GM19467 (cell line): ENCODE measurements around the gene SMARCB1.

Experiments
- ATAC-seq: cut with Tn5 transposase; IDR thresholded peaks from one replicate; pipeline ENCODE4 v1.9.1; 2021; ENCODE audit warnings: mild to moderate bottlenecking, moderate library complexity; ENCODE audit not compliant: unreplicated experiment

SMARCB1 gene

DNA sequence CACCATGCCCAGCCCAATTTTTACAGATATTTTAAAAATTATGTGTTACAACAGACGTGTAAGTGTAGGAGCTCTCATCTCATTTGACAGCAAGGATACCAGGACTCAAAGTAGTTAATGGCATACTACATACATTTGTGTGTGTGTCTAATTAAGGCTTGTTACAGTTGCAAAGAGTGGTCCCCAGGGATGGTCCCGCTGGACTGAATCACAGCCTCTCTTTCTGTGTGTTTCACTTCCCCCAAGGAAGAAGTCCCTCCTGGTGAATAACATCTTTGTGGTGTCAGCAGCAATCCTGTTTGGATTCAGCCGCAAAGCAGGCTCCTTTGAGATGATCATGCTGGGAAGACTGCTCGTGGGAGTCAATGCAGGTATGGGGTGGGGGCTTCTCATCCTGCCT is 88.1 kb downstream of the SMARCB1 start:
- ATAC-seq: no peak

DNA sequence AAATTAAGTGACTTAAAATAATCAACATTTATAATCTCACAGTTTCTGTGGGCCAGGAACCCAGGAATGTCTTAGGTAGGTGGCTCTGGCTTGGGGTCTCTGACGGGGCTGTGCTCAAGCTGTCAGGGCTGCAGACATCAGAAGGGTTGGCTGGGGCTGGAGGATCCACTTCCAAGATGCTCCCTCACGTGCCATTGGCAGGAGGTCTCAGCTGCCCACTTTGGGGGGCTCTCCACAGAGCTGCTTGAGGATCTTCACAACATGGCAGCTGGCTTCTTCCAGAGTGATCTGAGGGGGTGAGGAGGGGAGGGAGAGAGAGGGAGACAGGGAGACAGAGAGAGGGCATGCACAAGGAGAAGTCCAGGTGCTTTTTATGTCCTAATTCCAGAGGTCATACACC is 89.0 kb downstream of the SMARCB1 start:
- no peak for ATAC-seq

DNA sequence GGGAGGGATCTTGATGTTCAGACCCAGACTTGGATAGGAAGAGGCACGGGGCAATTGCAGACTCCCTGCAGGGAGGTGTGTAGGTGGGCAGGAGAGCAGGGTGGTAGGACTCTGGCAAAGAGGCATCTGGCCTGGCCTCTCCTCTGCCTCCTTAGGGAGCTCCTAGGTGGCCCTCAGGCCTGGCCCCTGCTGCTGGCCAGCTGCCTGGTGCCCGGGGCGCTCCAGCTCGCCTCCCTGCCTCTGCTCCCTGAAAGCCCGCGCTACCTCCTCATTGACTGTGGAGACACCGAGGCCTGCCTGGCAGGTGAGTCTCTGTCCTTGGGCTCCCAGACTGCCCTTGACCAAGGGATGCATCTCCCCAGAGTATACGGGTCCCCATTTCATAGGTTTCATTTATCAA is 90.8 kb downstream of the SMARCB1 start:
- no peak for ATAC-seq

DNA sequence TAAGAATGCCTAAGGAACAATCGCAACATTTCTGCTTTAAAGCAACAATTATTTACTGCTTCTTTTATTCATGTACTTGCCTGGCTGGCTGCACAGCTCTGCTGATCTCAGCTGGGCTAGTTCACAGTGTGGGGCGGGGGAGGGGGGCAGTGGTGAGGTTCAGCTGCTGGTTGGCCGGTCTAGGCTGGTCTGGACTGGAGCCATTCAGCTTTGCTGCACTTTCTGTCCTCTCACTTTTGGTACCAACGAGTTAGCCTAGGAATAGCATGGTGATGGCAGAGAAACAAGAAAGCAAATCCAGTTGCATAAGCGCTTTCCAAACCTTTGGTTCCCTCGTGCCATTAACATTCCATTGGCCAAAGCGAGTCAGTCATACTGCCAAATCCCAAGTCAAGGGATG is 91.5 kb downstream of the SMARCB1 start:
- no peak for ATAC-seq

DNA sequence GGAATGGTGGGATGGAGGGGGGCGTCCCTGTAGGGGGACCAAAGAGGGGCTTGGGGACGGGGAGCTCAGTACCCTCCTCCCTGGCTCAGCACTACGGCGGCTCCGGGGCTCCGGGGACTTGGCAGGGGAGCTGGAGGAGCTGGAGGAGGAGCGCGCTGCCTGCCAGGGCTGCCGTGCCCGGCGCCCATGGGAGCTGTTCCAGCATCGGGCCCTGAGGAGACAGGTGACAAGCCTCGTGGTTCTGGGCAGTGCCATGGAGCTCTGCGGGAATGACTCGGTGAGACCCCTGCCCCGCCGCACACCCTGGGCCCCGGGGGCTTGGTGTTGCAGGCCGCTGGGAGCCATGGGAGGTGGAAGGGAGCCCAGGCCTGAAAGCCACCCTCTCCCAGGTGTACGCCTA is 95.6 kb downstream of the SMARCB1 start:
- ATAC-seq: no peak

DNA sequence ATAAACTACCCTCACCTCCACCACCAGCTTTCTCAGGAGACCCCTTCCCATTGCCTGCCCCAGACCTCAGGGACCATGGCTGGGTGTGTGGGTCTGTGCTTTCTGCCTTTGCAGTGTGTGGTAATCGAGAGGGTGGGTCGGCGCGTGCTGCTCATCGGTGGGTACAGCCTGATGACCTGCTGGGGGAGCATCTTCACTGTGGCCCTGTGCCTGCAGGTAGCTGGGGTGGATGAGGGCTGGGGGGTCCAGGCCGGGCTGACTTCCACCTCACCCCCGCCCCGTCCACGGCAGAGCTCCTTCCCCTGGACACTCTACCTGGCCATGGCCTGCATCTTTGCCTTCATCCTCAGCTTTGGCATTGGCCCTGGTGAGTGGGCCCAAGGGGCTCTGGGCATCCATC is 96.9 kb downstream of the SMARCB1 start:
- no peak for ATAC-seq

DNA sequence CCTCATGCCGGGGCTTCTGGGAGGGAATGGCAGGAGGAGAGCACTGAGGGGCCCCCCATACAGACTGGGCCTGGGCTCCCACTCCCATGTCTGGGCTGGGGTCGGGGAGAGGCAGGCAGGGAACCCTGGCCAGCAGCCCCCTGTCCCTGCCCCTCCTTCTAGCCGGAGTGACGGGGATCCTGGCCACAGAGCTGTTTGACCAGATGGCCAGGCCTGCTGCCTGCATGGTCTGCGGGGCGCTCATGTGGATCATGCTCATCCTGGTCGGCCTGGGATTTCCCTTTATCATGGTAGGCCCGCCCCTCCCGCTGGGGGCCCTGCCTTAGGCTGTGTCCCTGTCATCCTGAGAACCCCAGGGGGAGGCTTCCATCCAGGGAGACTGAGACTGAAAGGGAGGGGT is 97.4 kb downstream of the SMARCB1 start:
- no peak for ATAC-seq
